B cell (primary cell): ENCODE measurements around the gene CHD9NB. TPM values are rescaled to one million over a fixed set of nuclear protein-coding genes. Genes with fewer than 3 reads are reported as not detected.
A peak's percentile ranks its signal among the peaks of the same experiment; 100 is the strongest.

Experiments
- ATAC-seq: fragments of 200-7000 bp; cut with Tn5 transposase; one replicate; pipeline ENCODE4 v1.10.0; 2021; ENCODE audit warnings: low read depth, mild to moderate bottlenecking, moderate number of reproducible peaks, moderate library complexity
- CTCF ChIA-PET: fragments of 350-600 bp; sonication (Branson Sonifier 250); formaldehyde crosslinking; loops from one replicate; lab custom pipeline; 2021; ENCODE audit warnings: antibody characterized with exemption, inconsistent platforms; lab: Charles Lee
- POLR2A ChIA-PET: fragments of 350-600 bp; sonication (Branson Sonifier 250); formaldehyde crosslinking; loops from one replicate; lab custom pipeline; 2021; ENCODE audit warnings: antibody characterized with exemption; lab: Charles Lee
- DNase-seq: peaks from one replicate; pipeline ENCODE4 v3.0.0; 2013
- H2AFZ ChIP-seq: 2 replicates; pipeline ENCODE4 v1.6.1; 2012; ENCODE audit warnings: mild to moderate bottlenecking, low read depth, low read length; ENCODE audit not compliant: insufficient read depth, poor library complexity, severe bottlenecking
- H3K27ac ChIP-seq, 2 donors: 1 replicate in 1 of 2; 2 replicates in 1 of 2; pipeline ENCODE4 v1.5.1; 2012 to 2013; ENCODE audit warnings: low read length in 2 of 2, mild to moderate bottlenecking in 2 of 2, moderate library complexity in 1 of 2
- H3K27me3 ChIP-seq, 4 experiments: fragments of 200-600 bp in 1 of 4; sonication (generic) in 1 of 4; replicated peaks in 1 of 4; 1 replicate in 2 of 4; 2 replicates in 2 of 4; pipeline versions ENCODE4 v1.6.1 to v1.7.0; 2013 to 2016; ENCODE audit warnings: low read length in 3 of 4, mild to moderate bottlenecking in 2 of 4, mixed read lengths in 1 of 4, moderate library complexity in 1 of 4; ENCODE audit not compliant: insufficient read depth in 4 of 4, control insufficient read depth in 3 of 4; ENCODE audit errors: control extremely low read depth in 1 of 4
- H3K36me3 ChIP-seq, 2 experiments: replicated peaks in 1 of 2; 1 replicate in 1 of 2; 2 replicates in 1 of 2; pipeline versions ENCODE4 v1.6.1 to v1.7.1; 2013; ENCODE audit warnings: low read length in 1 of 2; ENCODE audit not compliant: insufficient read depth in 2 of 2, control insufficient read depth in 1 of 2; ENCODE audit errors: control extremely low read depth in 1 of 2, extremely low read depth in 1 of 2
- H3K4me1 ChIP-seq, 2 donors: fragments of 200-600 bp in 1 of 2; sonication (generic) in 1 of 2; 1 replicate in 1 of 2; 2 replicates in 1 of 2; pipeline versions ENCODE4 v1.5.1 to v1.6.1; 2013 to 2017; ENCODE audit warnings: low read length in 2 of 2; ENCODE audit not compliant: control insufficient read depth in 2 of 2, insufficient read depth in 2 of 2
- H3K4me2 ChIP-seq: replicated peaks from 2 replicates; pipeline ENCODE3; 2012; ENCODE audit warnings: mild to moderate bottlenecking, low read depth, low read length; ENCODE audit not compliant: poor library complexity, severe bottlenecking
- H3K4me3 ChIP-seq, 5 experiments: fragments of 200-600 bp in 1 of 5; sonication (generic) in 1 of 5; 1 replicate in 3 of 5; 2 replicates in 2 of 5; pipeline versions ENCODE4 v1.5.1 to v1.7.0; 2011 to 2016; ENCODE audit warnings: low read length in 4 of 5, mild to moderate bottlenecking in 4 of 5, low read depth in 2 of 5, control low read depth in 1 of 5, moderate library complexity in 1 of 5; ENCODE audit not compliant: insufficient read depth in 1 of 5; ENCODE audit errors: control extremely low read depth in 1 of 5, extremely low read depth in 1 of 5
- H3K79me2 ChIP-seq: fragments of 200-600 bp; sonication (generic); one replicate; pipeline ENCODE4 v1.6.0; 2016; ENCODE audit warnings: low read length; ENCODE audit not compliant: control insufficient read depth, insufficient read depth
- H3K9ac ChIP-seq: fragments of 200-600 bp; sonication (generic); 2 replicates; pipeline ENCODE4 v1.6.1; 2017; ENCODE audit warnings: mild to moderate bottlenecking, low read length, moderate library complexity
- H3K9me3 ChIP-seq, 3 donors: one replicate each; pipeline versions ENCODE4 v1.6.1 to v1.7.1; 2013; ENCODE audit warnings: low read length in 2 of 3; ENCODE audit not compliant: control insufficient read depth in 2 of 3, insufficient read depth in 1 of 3; ENCODE audit errors: control extremely low read depth in 1 of 3
- H4K20me1 ChIP-seq: 2 replicates; pipeline ENCODE4 v1.6.0; 2012; ENCODE audit warnings: mild to moderate bottlenecking, low read length; ENCODE audit not compliant: insufficient read depth, control insufficient read depth, poor library complexity, severe bottlenecking
- H3K27ac Mint-ChIP-seq: one replicate; pipeline ENCODE4 v1.8.0; 2021; ENCODE audit warnings: mixed read lengths
- H3K27me3 Mint-ChIP-seq: one replicate; pipeline ENCODE4 v1.8.0; 2021; ENCODE audit warnings: mixed read lengths
- H3K4me1 Mint-ChIP-seq: one replicate; pipeline ENCODE4 v1.8.0; 2021; ENCODE audit warnings: mixed read lengths
- H3K4me3 Mint-ChIP-seq: one replicate; pipeline ENCODE4 v1.8.0; 2021; ENCODE audit warnings: mixed read lengths
- H3K9me3 Mint-ChIP-seq: one replicate; pipeline ENCODE4 v1.8.0; 2022; ENCODE audit warnings: mixed read lengths; ENCODE audit not compliant: insufficient read depth
- CTCF ChIP-seq: fragments of 200-600 bp; IDR thresholded peaks from one replicate; pipeline ENCODE4 v1.8.0; 2022; ENCODE audit warnings: antibody characterized with exemption, mild to moderate bottlenecking
- EZH2 ChIP-seq: IDR thresholded peaks from 2 replicates; pipeline ENCODE4 v1.6.1; 2012; ENCODE audit warnings: borderline replicate concordance, low read depth, mild to moderate bottlenecking, moderate library complexity, low read length; ENCODE audit not compliant: insufficient read depth, poor library complexity, severe bottlenecking
- WGBS: methylation state at CpG from one replicate; pipeline ENCODE4 v1.1.5; 2013; ENCODE audit warnings: missing lambda C conversion rate; ENCODE audit not compliant: insufficient coverage; 5-methylcytosine and 5-hydroxymethylcytosine counted together
- intact Hi-C: fragments of 100-400 bp; cut with micrococcal nuclease; formaldehyde crosslinking; loops from one replicate; pipeline ENCODE4 v1.10.0; 2022
- polyA plus RNA-seq: library from polyadenylated mRNA; depleted of rRNA; stranded (reverse); fragments of >200 nt; gene quantifications from 2 replicates; pipeline ENCODE4 v1.2.3, GENCODE V29; 2012
- total RNA-seq, 2 donors: library from RNA; stranded (reverse); fragments of 120-200 nt in 1 of 2; gene quantifications; 1 replicate in 1 of 2; 2 replicates in 1 of 2; pipeline versions ENCODE4 v1.2.3 to v1.2.4, GENCODE V29; 2013 to 2022

The CHD9NB gene
- total and polyA plus RNA-seq, 2 donors (not counting 1 experiment from before 2014, with no cell fraction given), result not detected

GRCh38 chr16:53084746-53085334 is 32.1 kb upstream of the CHD9NB start:
- Histone ChIP-seq H3K4me2 (no peak overlapping the region), H4K20me1 (peaks cover 4% of the 10 kb centered on the region), H3K79me2 (peaks cover 85% of the 10 kb centered on the region), H3K4me3 (no peak overlapping the region), H3K9ac (no peak overlapping the region), H3K4me1 (peaks cover 7 to 11% of the 10 kb centered on the region in 2 donors), H3K36me3 (peaks cover 3 to 8% of the 10 kb centered on the region in 2 experiments), H2AFZ (no peak overlapping the region), H3K27me3 (no peaks in the 10 kb centered on the region), H3K27ac (no peak overlapping the region), H3K9me3 (no peaks in the 10 kb centered on the region)
- ChIA-PET POLR2A (interaction anchor here (0.5 kb wide), 1 partner anchor 11 kb away, joined by 4 read pairs; no protein-coding TSS in a partner anchor), CTCF (interaction anchor here (1.0 kb wide), 1 partner anchor 75 kb away, joined by 3 read pairs; no protein-coding TSS in a partner anchor)
- intact Hi-C loops, result no loop called here
- no peak for TF ChIP-seq CTCF
- TF ChIP-seq EZH2, result no peak
- no peaks in the 10 kb centered on the region for H3K27me3 Mint-ChIP-seq
- H3K9me3 Mint-ChIP-seq, result no peaks in the 10 kb centered on the region
- DNase-seq (no peak), ATAC-seq (no peak)
- peaks cover 39% of the 10 kb centered on the region for H3K4me1 Mint-ChIP-seq
- no peak overlapping the region for H3K4me3 Mint-ChIP-seq
- WGBS, result 100% methylated on average over 8 of the region's 8 CpGs
- no peak overlapping the region for H3K27ac Mint-ChIP-seq

- Histone ChIP-seq H2AFZ (no peak overlapping the region), H3K27me3 (no peaks in the 10 kb centered on the region), H3K79me2 (peaks cover 85% of the 10 kb centered on the region), H3K9me3 (no peaks in the 10 kb centered on the region), H3K27ac (no peak overlapping the region), H3K4me1 (peaks cover under 1 to 6% of the 10 kb centered on the region in 2 donors), H3K36me3 (peaks cover 3 to 9% of the 10 kb centered on the region in 2 experiments), H3K9ac (no peak overlapping the region), H3K4me2 (no peak overlapping the region), H3K4me3 (no peak overlapping the region), H4K20me1 (peaks cover 4% of the 10 kb centered on the region)
- Mint-ChIP-seq H3K9me3 (no peaks in the 10 kb centered on the region), H3K4me3 (no peak overlapping the region), H3K4me1 (peaks cover 35% of the 10 kb centered on the region), H3K27ac (peak overlapping the region; percentile 50), H3K27me3 (no peaks in the 10 kb centered on the region)
- ChIA-PET CTCF (interaction anchor here (0.6 kb wide), 1 partner anchor 16 kb away, joined by 3 read pairs; no protein-coding TSS in a partner anchor), POLR2A (interaction anchor here (0.6 kb wide), 1 partner anchor 12 kb away, joined by 5 read pairs; no protein-coding TSS in a partner anchor)
- DNase-seq (no peak), ATAC-seq (no peak)
- WGBS, result 100% methylated on average over 2 of the region's 4 CpGs
- intact Hi-C loops, result no loop called here
- TF ChIP-seq CTCF, result no peak
- no peak for TF ChIP-seq EZH2
Measured at GRCh38 chr16:53084141-53084541, 31.4 kb upstream of the CHD9NB start.
